Neuronal stem cell (in vitro differentiated cells): ENCODE results near the gene SLC38A1.
"Not testable (repeated sequence)": the region's sequence is repeated elsewhere in the genome, so short reads cannot be mapped to it uniquely, and the experiment has no call there.

ENCODE experiments used
- DNase-seq: peaks from one replicate; pipeline ENCODE4 v3.0.0-alpha.2; 2013; ENCODE audit warnings: low spot score
- H2AFZ ChIP-seq: one replicate; pipeline ENCODE4 v1.6.1; 2013; ENCODE audit warnings: mild to moderate bottlenecking, low read length, inconsistent platforms
- H2AK5ac ChIP-seq: 2 replicates; pipeline ENCODE4 v1.6.1; 2013; ENCODE audit warnings: low read depth, mild to moderate bottlenecking, inconsistent platforms, low read length, moderate library complexity, mixed read lengths
- H2BK120ac ChIP-seq: 2 replicates; pipeline ENCODE4 v1.6.1; 2013; ENCODE audit warnings: low read depth, mild to moderate bottlenecking, inconsistent platforms, low read length, moderate library complexity, mixed read lengths
- H2BK12ac ChIP-seq: one replicate; pipeline ENCODE4 v1.6.1; 2013; ENCODE audit warnings: low read length, inconsistent platforms
- H2BK15ac ChIP-seq: 2 replicates; pipeline ENCODE4 v1.6.1; 2013; ENCODE audit warnings: mild to moderate bottlenecking, low read length, inconsistent platforms, mixed read lengths
- H2BK5ac ChIP-seq: one replicate; pipeline ENCODE4 v1.6.1; 2013; ENCODE audit warnings: inconsistent platforms, mild to moderate bottlenecking, low read length, moderate library complexity
- H3K14ac ChIP-seq: one replicate; pipeline ENCODE4 v1.6.1; 2013; ENCODE audit warnings: low read length, inconsistent platforms
- H3K18ac ChIP-seq: 2 replicates; pipeline ENCODE4 v1.6.1; 2013; ENCODE audit warnings: low read length, inconsistent platforms
- H3K23ac ChIP-seq: 2 replicates; pipeline ENCODE4 v1.6.1; 2013; ENCODE audit warnings: low read depth, mild to moderate bottlenecking, mixed read lengths, low read length, inconsistent platforms; ENCODE audit not compliant: poor library complexity
- H3K27ac ChIP-seq: replicated peaks from 3 replicates; pipeline ENCODE4 v1.5.1; 2013; ENCODE audit warnings: low read length, inconsistent platforms
- H3K27me3 ChIP-seq, 3 experiments: 2 replicates each; pipeline ENCODE4 v1.6.1; 2013; ENCODE audit warnings: low read length in 3 of 3, mild to moderate bottlenecking in 2 of 3, inconsistent platforms in 1 of 3, low read depth in 1 of 3, mixed read lengths in 1 of 3, moderate library complexity in 1 of 3; ENCODE audit not compliant: control insufficient read depth in 3 of 3, insufficient read depth in 3 of 3
- H3K36me3 ChIP-seq, 2 donors: replicated peaks in 1 of 2; 2 replicates each; pipeline ENCODE4 v1.6.1; 2013; ENCODE audit warnings: low read length in 2 of 2; ENCODE audit not compliant: control insufficient read depth in 2 of 2, insufficient read depth in 2 of 2
- H3K4ac ChIP-seq: 2 replicates; pipeline ENCODE4 v1.6.1; 2013; ENCODE audit warnings: inconsistent platforms, mild to moderate bottlenecking, low read length, moderate library complexity
- H3K4me1 ChIP-seq, 2 donors: 1 replicate in 1 of 2; 2 replicates in 1 of 2; pipeline ENCODE4 v1.6.1; 2013; ENCODE audit warnings: low read length in 2 of 2, low read depth in 1 of 2; ENCODE audit not compliant: control insufficient read depth in 2 of 2, insufficient read depth in 1 of 2
- H3K4me2 ChIP-seq: one replicate; pipeline ENCODE4 v1.6.1; 2013; ENCODE audit warnings: mild to moderate bottlenecking, low read length, inconsistent platforms; ENCODE audit not compliant: insufficient read depth, poor library complexity, severe bottlenecking
- H3K4me3 ChIP-seq, 2 donors: 2 replicates each; pipeline ENCODE4 v1.5.1; 2013; ENCODE audit warnings: low read length in 2 of 2, mild to moderate bottlenecking in 2 of 2, inconsistent platforms in 1 of 2, moderate library complexity in 1 of 2
- H3K79me1 ChIP-seq: one replicate; pipeline ENCODE4 v1.6.1; 2013; ENCODE audit warnings: low read depth, mild to moderate bottlenecking, inconsistent platforms, low read length, moderate library complexity
- H3K9ac ChIP-seq: one replicate; pipeline ENCODE4 v1.6.1; 2013; ENCODE audit warnings: mild to moderate bottlenecking, low read depth, low read length, inconsistent platforms; ENCODE audit not compliant: poor library complexity
- H3K9me3 ChIP-seq, 2 donors: replicated peaks in 1 of 2; 2 replicates each; pipeline versions ENCODE3 to v1.6.1; 2013; ENCODE audit warnings: low read length in 2 of 2, mild to moderate bottlenecking in 2 of 2, inconsistent platforms in 1 of 2, low read depth in 1 of 2, mixed read lengths in 1 of 2, moderate library complexity in 1 of 2; ENCODE audit not compliant: control insufficient read depth in 2 of 2, insufficient read depth in 1 of 2
- H4K8ac ChIP-seq: one replicate; pipeline ENCODE4 v1.6.1; 2013; ENCODE audit warnings: low read depth, mild to moderate bottlenecking, inconsistent platforms, low read length, moderate library complexity
- H4K91ac ChIP-seq: one replicate; pipeline ENCODE4 v1.6.1; 2013; ENCODE audit warnings: low read length, low read depth, mild to moderate bottlenecking, inconsistent platforms; ENCODE audit not compliant: poor library complexity
- WGBS, 2 donors: extraction: QIAGEN DNeasy Blood & Tissue Kit; methylation state at CpG; one replicate each; pipeline ENCODE4 v1.1.7; 2013; ENCODE audit warnings: missing lambda C conversion rate in 2 of 2, mixed read lengths in 1 of 2; ENCODE audit not compliant: insufficient read length in 2 of 2, insufficient replicate concordance in 1 of 2; ENCODE audit errors: extremely low coverage in 2 of 2; 5-methylcytosine and 5-hydroxymethylcytosine counted together

SLC38A1 gene

GRCh38 chr12:46197883-46198282, 71.0 kb downstream of the SLC38A1 start:
- no peak overlapping the region for H3K14ac ChIP-seq
- H3K4me3 ChIP-seq: no peak overlapping the region
- 100% methylated on average over 1 of the region's 5 CpGs; no CpG with 5 or more reads in 1 of the 2 donors for WGBS, 2 donors
- peaks cover 28 to 29% of the 10 kb centered on the region in 2 donors for H3K9me3 ChIP-seq
- no peak overlapping the region for H3K4me2 ChIP-seq
- no peak overlapping the region for H3K23ac ChIP-seq
- no peak overlapping the region for H2BK120ac ChIP-seq
- H4K91ac ChIP-seq: no peak overlapping the region
- no peak overlapping the region for H2BK12ac ChIP-seq
- no peak overlapping the region for H2AK5ac ChIP-seq
- no peak for DNase-seq
- no peak overlapping the region for H3K27ac ChIP-seq
- H3K27me3 ChIP-seq: no peaks in the 10 kb centered on the region
- H2AFZ ChIP-seq: no peak overlapping the region
- no peak overlapping the region for H3K4ac ChIP-seq
- no peak overlapping the region for H4K8ac ChIP-seq
- H3K9ac ChIP-seq: no peak overlapping the region
- H2BK5ac ChIP-seq: no peak overlapping the region
- H3K18ac ChIP-seq: no peak overlapping the region
- no peaks in the 10 kb centered on the region for H3K79me1 ChIP-seq
- no peaks in the 10 kb centered on the region for H3K4me1 ChIP-seq
- peaks cover 60 to 100% of the 10 kb centered on the region in 2 donors for H3K36me3 ChIP-seq
- no peak overlapping the region for H2BK15ac ChIP-seq

GRCh38 chr12:46190533-46190932, 78.3 kb downstream of the SLC38A1 start:
- not testable (repeated sequence) for H2BK15ac ChIP-seq, H2AFZ ChIP-seq
- WGBS, 2 donors: no CpG with 5 or more reads among the region's 2 CpGs

GRCh38 chr12:46188170-46188569, 80.7 kb downstream of the SLC38A1 start:
- no peak overlapping the region for H2BK12ac ChIP-seq
- no peak overlapping the region for H2BK120ac ChIP-seq
- no peaks in the 10 kb centered on the region for H3K79me1 ChIP-seq
- no peak overlapping the region for H3K27ac ChIP-seq
- H4K91ac ChIP-seq: no peak overlapping the region
- H2BK15ac ChIP-seq: no peak overlapping the region
- peaks cover 5 to 48% of the 10 kb centered on the region in 2 donors for H3K36me3 ChIP-seq
- H3K4ac ChIP-seq: no peak overlapping the region
- no peak overlapping the region for H3K4me3 ChIP-seq
- no peak overlapping the region for H3K18ac ChIP-seq
- H4K8ac ChIP-seq: no peak overlapping the region
- no peak overlapping the region for H3K4me2 ChIP-seq
- no peaks in the 10 kb centered on the region for H3K4me1 ChIP-seq
- no peaks in the 10 kb centered on the region for H3K9me3 ChIP-seq
- DNase-seq: no peak
- H3K23ac ChIP-seq: no peak overlapping the region
- H2BK5ac ChIP-seq: no peak overlapping the region
- H3K9ac ChIP-seq: no peak overlapping the region
- H2AFZ ChIP-seq: no peak overlapping the region
- H3K27me3 ChIP-seq: no peaks in the 10 kb centered on the region
- H3K14ac ChIP-seq: no peak overlapping the region
- WGBS, 2 donors: no CpG with 5 or more reads among the region's 2 CpGs
- H2AK5ac ChIP-seq: no peak overlapping the region

More at GRCh38 chr12:46190533-46190932, 78.3 kb downstream of the SLC38A1 start:
- H2BK12ac ChIP-seq, H3K27me3 ChIP-seq, H3K4me1 ChIP-seq, H4K91ac ChIP-seq, H3K14ac ChIP-seq, H3K27ac ChIP-seq, DNase-seq, H2BK5ac ChIP-seq, H3K4me2 ChIP-seq, H3K23ac ChIP-seq, H2BK120ac ChIP-seq, H4K8ac ChIP-seq, H2AK5ac ChIP-seq, H3K79me1 ChIP-seq, H3K18ac ChIP-seq, H3K4me3 ChIP-seq, H3K4ac ChIP-seq, H3K9ac ChIP-seq: not testable (repeated sequence)
- Histone ChIP-seq H3K36me3 (peaks cover 20 to 67% of the 10 kb centered on the region in 2 donors), H3K9me3 (peaks cover 8 to 19% of the 10 kb centered on the region in 2 donors)

- Histone ChIP-seq H2BK120ac (no peak overlapping the region), H3K9me3 (no peaks in the 10 kb centered on the region), H3K9ac (no peak overlapping the region), H2BK5ac (no peak overlapping the region), H3K79me1 (no peaks in the 10 kb centered on the region), H3K14ac (no peak overlapping the region), H2BK15ac (no peak overlapping the region), H3K4me3 (no peak overlapping the region), H3K18ac (no peak overlapping the region), H2AK5ac (no peak overlapping the region), H3K4me2 (no peak overlapping the region), H3K4ac (no peak overlapping the region), H3K36me3 (peaks cover 5 to 43% of the 10 kb centered on the region in 2 donors), H3K23ac (no peak overlapping the region), H4K91ac (no peak overlapping the region), H3K4me1 (no peaks in the 10 kb centered on the region), H3K27me3 (no peaks in the 10 kb centered on the region), H2AFZ (no peak overlapping the region), H2BK12ac (no peak overlapping the region), H3K27ac (no peak overlapping the region), H4K8ac (no peak overlapping the region)
- no peak for DNase-seq
- WGBS, 2 donors: no CpG with 5 or more reads among the region's 3 CpGs
These were observed 81.8 kb downstream of the SLC38A1 start for GRCh38 chr12:46187023-46187422.
